Type B pancreatic cell (in vitro differentiated cells): Measurements from ENCODE around the gene AJAP1. TPM values are rescaled to one million over a fixed set of nuclear protein-coding genes. Genes with fewer than 3 reads are reported as not detected.

Experiments used
- DNase-seq: peaks from one replicate; pipeline ENCODE4 v3.0.0; 2021; ENCODE audit warnings: mixed read lengths; ENCODE audit not compliant: unreplicated experiment; ENCODE audit errors: extremely low spot score
- H3K27ac Mint-ChIP-seq: 2 replicates; pipeline ENCODE4 v1.8.0; 2021; ENCODE audit warnings: mild to moderate bottlenecking, mixed read lengths
- H3K27me3 Mint-ChIP-seq: 2 replicates; pipeline ENCODE4 v1.8.0; 2021; ENCODE audit warnings: mixed read lengths
- H3K36me3 Mint-ChIP-seq: 2 replicates; pipeline ENCODE4 v1.8.0; 2021; ENCODE audit warnings: mixed read lengths
- H3K4me1 Mint-ChIP-seq: one replicate; pipeline ENCODE4 v1.8.0; 2021; ENCODE audit warnings: mixed read lengths; ENCODE audit not compliant: unreplicated experiment
- H3K4me3 Mint-ChIP-seq: 2 replicates; pipeline ENCODE4 v1.8.0; 2021; ENCODE audit warnings: mild to moderate bottlenecking, mixed read lengths
- H3K9me3 Mint-ChIP-seq: 2 replicates; pipeline ENCODE4 v1.8.0; 2021; ENCODE audit warnings: mixed read lengths
- CTCF ChIP-seq: fragments of 200-600 bp; sonication (generic); conservative IDR thresholded peaks from 2 replicates; pipeline ENCODE4 v1.5.0; 2021; ENCODE audit warnings: antibody characterized with exemption, mild to moderate bottlenecking
- total RNA-seq: library from RNA; stranded (reverse); gene quantifications from 2 replicates; pipeline ENCODE4 v1.2.1, GENCODE V29; 2021; ENCODE audit warnings: low replicate concordance

Gene AJAP1
- total RNA-seq, 1 donor from 2014 or later: 9.5 TPM

- Mint-ChIP-seq H3K9me3 (no peaks in the 10 kb centered on the region), H3K36me3 (no peaks in the 10 kb centered on the region)
Measured at GRCh38 chr1:4773226-4773625, 118.8 kb downstream of the AJAP1 start.

GRCh38 chr1:4775506-4775905 is 121.1 kb downstream of the AJAP1 start:
- TF ChIP-seq CTCF: no peak
- Mint-ChIP-seq H3K4me3 (no peak overlapping the region), H3K27ac (no peak overlapping the region), H3K4me1 (no peaks in the 10 kb centered on the region), H3K27me3 (peaks cover 2% of the 10 kb centered on the region), H3K9me3 (no peaks in the 10 kb centered on the region), H3K36me3 (no peaks in the 10 kb centered on the region)
- DNase-seq: no peak

More at GRCh38 chr1:4773226-4773625, 118.8 kb downstream of the AJAP1 start:
- Mint-ChIP-seq H3K4me1 (no peaks in the 10 kb centered on the region), H3K27me3 (peaks cover 6% of the 10 kb centered on the region), H3K27ac (no peak overlapping the region), H3K4me3 (no peak overlapping the region)
- DNase-seq: no peak
- TF ChIP-seq CTCF: no peak

- no peaks in the 10 kb centered on the region for H3K9me3 Mint-ChIP-seq
- no peaks in the 10 kb centered on the region for H3K36me3 Mint-ChIP-seq
- H3K27me3 Mint-ChIP-seq: no peaks in the 10 kb centered on the region
- peak; percentile 66 for TF ChIP-seq CTCF
- no peaks in the 10 kb centered on the region for H3K4me1 Mint-ChIP-seq
- H3K4me3 Mint-ChIP-seq: no peak overlapping the region
- no peak overlapping the region for H3K27ac Mint-ChIP-seq
- DNase-seq: no peak
Measured at GRCh38 chr1:4778056-4778455, 123.6 kb downstream of the AJAP1 start.

GRCh38 chr1:4781646-4782045 is 127.2 kb downstream of the AJAP1 start:
- no peak overlapping the region for H3K4me3 Mint-ChIP-seq
- no peaks in the 10 kb centered on the region for H3K36me3 Mint-ChIP-seq
- DNase-seq: no peak

GRCh38 chr1:4784761-4785160 is 130.4 kb downstream of the AJAP1 start:
- DNase-seq: no peak
- Mint-ChIP-seq H3K36me3 (no peaks in the 10 kb centered on the region), H3K27ac (no peak overlapping the region), H3K27me3 (peaks cover 4% of the 10 kb centered on the region), H3K9me3 (no peaks in the 10 kb centered on the region), H3K4me1 (peaks cover 4% of the 10 kb centered on the region), H3K4me3 (no peak overlapping the region)
- no peak for TF ChIP-seq CTCF

More at GRCh38 chr1:4781646-4782045, 127.2 kb downstream of the AJAP1 start:
- H3K4me1 Mint-ChIP-seq: peaks cover 4% of the 10 kb centered on the region
- no peaks in the 10 kb centered on the region for H3K27me3 Mint-ChIP-seq
- H3K27ac Mint-ChIP-seq: no peak overlapping the region
- no peaks in the 10 kb centered on the region for H3K9me3 Mint-ChIP-seq
- TF ChIP-seq CTCF: no peak

- H3K27ac Mint-ChIP-seq: no peak overlapping the region
Measured at GRCh38 chr1:4786055-4786454, 131.6 kb downstream of the AJAP1 start.

More at GRCh38 chr1:4786055-4786454, 131.6 kb downstream of the AJAP1 start:
- H3K4me3 Mint-ChIP-seq: no peak overlapping the region
- no peak for DNase-seq
- peaks cover 4% of the 10 kb centered on the region for H3K4me1 Mint-ChIP-seq
- peaks cover 4% of the 10 kb centered on the region for H3K27me3 Mint-ChIP-seq
- TF ChIP-seq CTCF: no peak
- no peaks in the 10 kb centered on the region for H3K36me3 Mint-ChIP-seq
- no peaks in the 10 kb centered on the region for H3K9me3 Mint-ChIP-seq
